Right atrium auricular region (tissue), 2 donors: ENCODE data around the gene MAPT. TPM values are rescaled to one million over a fixed set of nuclear protein-coding genes. Genes with fewer than 3 reads are reported as not detected.

Experiments
- DNase-seq: peaks from one replicate; pipeline ENCODE4 v3.0.0-alpha.2; 2019; ENCODE audit warnings: low spot score
- H3K27ac ChIP-seq, 2 donors: fragments of 200-600 bp; sonication (generic); 1 replicate in 1 of 2; 2 replicates in 1 of 2; pipeline ENCODE4 v1.5.1; 2016 to 2019
- H3K27me3 ChIP-seq, 2 donors: fragments of 200-600 bp; sonication (generic); one replicate each; pipeline versions ENCODE4 v1.5.1 to v1.6.0; 2017 to 2019
- H3K36me3 ChIP-seq: fragments of 200-600 bp; sonication (generic); one replicate; pipeline ENCODE4 v1.5.1; 2016
- H3K4me1 ChIP-seq, 2 donors: fragments of 200-600 bp; sonication (generic); one replicate each; pipeline versions ENCODE4 v1.5.1 to v1.6.0; 2017 to 2019
- H3K4me3 ChIP-seq, 2 donors: fragments of 200-600 bp; sonication (generic); 1 replicate in 1 of 2; 2 replicates in 1 of 2; pipeline ENCODE4 v1.5.1; 2017 to 2019; ENCODE audit warnings: mild to moderate bottlenecking in 1 of 2, moderate library complexity in 1 of 2
- H3K9me3 ChIP-seq, 2 donors: fragments of 200-600 bp; sonication (generic); one replicate each; pipeline ENCODE4 v1.5.1; 2019
- total RNA-seq, 2 donors: library from RNA; depleted of rRNA; stranded (reverse); fragments of >200 nt; gene quantifications; one replicate each; pipeline ENCODE4 v1.1.0, GENCODE V29; 2016
- TF ChIP-seq, protein P1 (sequence below), 2 donors: fragments of 200-600 bp; sonication (generic); IDR thresholded peaks; one replicate each; pipeline ENCODE4 v1.5.1; 2019; ENCODE audit warnings: antibody characterized with exemption in 2 of 2

Gene MAPT
- total RNA-seq, 2 donors from 2014 or later: 7.8 to 23.0 TPM

DNA sequence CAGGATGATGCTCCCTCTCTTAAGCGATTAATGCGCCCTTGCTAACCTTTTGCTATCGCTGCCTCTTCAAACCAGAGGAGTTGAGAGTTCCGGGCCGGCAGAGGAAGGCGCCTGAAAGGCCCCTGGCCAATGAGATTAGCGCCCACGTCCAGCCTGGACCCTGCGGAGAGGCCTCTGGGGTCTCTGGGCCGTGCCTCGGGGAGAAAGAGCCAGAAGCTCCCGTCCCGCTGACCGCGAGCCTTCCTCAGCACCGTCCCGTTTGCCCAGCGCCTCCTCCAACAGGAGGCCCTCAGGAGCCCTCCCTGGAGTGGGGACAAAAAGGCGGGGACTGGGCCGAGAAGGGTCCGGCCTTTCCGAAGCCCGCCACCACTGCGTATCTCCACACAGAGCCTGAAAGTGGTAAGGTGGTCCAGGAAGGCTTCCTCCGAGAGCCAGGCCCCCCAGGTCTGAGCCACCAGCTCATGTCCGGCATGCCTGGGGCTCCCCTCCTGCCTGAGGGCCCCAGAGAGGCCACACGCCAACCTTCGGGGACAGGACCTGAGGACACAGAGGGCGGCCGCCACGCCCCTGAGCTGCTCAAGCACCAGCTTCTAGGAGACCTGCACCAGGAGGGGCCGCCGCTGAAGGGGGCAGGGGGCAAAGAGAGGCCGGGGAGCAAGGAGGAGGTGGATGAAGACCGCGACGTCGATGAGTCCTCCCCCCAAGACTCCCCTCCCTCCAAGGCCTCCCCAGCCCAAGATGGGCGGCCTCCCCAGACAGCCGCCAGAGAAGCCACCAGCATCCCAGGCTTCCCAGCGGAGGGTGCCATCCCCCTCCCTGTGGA, 88.6 kb downstream of the MAPT start:
- TF ChIP-seq, protein P1, sequence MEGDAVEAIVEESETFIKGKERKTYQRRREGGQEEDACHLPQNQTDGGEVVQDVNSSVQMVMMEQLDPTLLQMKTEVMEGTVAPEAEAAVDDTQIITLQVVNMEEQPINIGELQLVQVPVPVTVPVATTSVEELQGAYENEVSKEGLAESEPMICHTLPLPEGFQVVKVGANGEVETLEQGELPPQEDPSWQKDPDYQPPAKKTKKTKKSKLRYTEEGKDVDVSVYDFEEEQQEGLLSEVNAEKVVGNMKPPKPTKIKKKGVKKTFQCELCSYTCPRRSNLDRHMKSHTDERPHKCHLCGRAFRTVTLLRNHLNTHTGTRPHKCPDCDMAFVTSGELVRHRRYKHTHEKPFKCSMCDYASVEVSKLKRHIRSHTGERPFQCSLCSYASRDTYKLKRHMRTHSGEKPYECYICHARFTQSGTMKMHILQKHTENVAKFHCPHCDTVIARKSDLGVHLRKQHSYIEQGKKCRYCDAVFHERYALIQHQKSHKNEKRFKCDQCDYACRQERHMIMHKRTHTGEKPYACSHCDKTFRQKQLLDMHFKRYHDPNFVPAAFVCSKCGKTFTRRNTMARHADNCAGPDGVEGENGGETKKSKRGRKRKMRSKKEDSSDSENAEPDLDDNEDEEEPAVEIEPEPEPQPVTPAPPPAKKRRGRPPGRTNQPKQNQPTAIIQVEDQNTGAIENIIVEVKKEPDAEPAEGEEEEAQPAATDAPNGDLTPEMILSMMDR (IDR thresholded peaks at IDR 0.05): no peak
- no peaks in the 10 kb centered on the region for H3K27me3 ChIP-seq
- H3K36me3 ChIP-seq: no peaks in the 10 kb centered on the region
- DNase-seq: no peak
- no peaks in the 10 kb centered on the region for H3K9me3 ChIP-seq
- H3K4me3 ChIP-seq: no peak overlapping the region
- no peaks in the 10 kb centered on the region for H3K4me1 ChIP-seq
- no peak overlapping the region for H3K27ac ChIP-seq

DNA sequence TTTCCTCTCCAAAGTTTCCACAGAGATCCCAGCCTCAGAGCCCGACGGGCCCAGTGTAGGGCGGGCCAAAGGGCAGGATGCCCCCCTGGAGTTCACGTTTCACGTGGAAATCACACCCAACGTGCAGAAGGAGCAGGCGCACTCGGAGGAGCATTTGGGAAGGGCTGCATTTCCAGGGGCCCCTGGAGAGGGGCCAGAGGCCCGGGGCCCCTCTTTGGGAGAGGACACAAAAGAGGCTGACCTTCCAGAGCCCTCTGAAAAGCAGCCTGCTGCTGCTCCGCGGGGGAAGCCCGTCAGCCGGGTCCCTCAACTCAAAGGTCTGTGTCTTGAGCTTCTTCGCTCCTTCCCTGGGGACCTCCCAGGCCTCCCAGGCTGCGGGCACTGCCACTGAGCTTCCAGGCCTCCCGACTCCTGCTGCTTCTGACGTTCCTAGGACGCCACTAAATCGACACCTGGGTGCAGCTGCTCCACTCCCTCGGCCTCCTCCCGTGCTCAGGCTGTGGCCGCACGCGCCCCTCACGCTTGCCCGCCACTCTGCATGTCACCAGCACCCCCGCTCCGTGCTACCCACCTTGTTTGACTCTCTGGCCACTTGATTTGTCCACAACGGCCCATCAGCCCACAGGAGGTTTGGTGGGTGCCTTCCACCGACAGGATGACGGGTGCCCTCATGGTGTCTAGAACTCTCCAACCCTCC, 89.4 kb downstream of the MAPT start:
- no peaks in the 10 kb centered on the region for H3K4me1 ChIP-seq
- no peaks in the 10 kb centered on the region for H3K36me3 ChIP-seq
- no peaks in the 10 kb centered on the region for H3K27me3 ChIP-seq
- no peak overlapping the region for H3K4me3 ChIP-seq
- no peak for DNase-seq
- no peaks in the 10 kb centered on the region for H3K9me3 ChIP-seq
- H3K27ac ChIP-seq: no peak overlapping the region
- TF ChIP-seq, protein P1 (IDR thresholded peaks at IDR 0.05): no peak

DNA sequence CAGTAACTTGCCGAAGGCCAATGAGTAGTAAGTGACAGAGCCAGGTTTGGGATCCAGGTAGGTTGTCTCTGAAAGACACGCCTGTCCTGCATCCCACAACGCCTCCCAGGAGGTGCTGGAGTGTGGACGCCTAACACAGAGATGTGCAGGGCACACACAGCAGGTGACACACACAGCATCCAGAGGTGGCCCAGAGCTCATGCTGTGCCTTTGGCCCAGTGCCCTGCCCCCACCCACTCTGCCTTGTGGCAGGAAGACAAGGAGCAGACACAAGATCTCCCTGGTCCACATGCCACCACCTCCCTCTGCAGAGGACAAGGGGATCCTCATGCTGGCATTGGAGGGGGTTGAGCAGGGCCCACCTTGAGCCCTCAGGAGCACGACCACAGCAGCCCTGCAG, 90.0 kb downstream of the MAPT start:
- no peaks in the 10 kb centered on the region for H3K27me3 ChIP-seq
- H3K27ac ChIP-seq: no peak overlapping the region
- no peaks in the 10 kb centered on the region for H3K4me1 ChIP-seq
- H3K9me3 ChIP-seq: no peaks in the 10 kb centered on the region
- no peaks in the 10 kb centered on the region for H3K36me3 ChIP-seq
- TF ChIP-seq, protein P1 (IDR thresholded peaks at IDR 0.05): no peak
- H3K4me3 ChIP-seq: no peak overlapping the region
- DNase-seq: no peak

DNA sequence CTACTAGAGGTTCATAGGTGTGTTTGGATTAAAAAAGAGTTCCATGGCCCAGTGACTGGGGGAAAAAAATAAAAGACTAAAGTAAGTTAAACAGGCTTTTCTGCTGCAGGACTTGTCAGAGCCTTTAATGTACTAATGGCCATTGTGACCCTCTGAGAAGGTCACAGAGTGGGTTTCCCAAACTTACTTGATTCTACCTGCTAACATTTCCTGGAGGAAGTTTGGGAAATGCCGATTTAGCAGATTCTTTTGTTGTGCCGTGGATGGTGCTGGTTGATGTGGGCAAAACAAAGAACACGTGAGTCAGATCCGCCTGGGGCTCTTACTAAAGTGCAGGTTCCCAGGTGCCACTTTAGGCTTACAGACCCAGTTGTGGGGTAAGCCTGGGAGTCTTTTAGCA, 91.1 kb downstream of the MAPT start:
- H3K27me3 ChIP-seq: no peaks in the 10 kb centered on the region

DNA sequence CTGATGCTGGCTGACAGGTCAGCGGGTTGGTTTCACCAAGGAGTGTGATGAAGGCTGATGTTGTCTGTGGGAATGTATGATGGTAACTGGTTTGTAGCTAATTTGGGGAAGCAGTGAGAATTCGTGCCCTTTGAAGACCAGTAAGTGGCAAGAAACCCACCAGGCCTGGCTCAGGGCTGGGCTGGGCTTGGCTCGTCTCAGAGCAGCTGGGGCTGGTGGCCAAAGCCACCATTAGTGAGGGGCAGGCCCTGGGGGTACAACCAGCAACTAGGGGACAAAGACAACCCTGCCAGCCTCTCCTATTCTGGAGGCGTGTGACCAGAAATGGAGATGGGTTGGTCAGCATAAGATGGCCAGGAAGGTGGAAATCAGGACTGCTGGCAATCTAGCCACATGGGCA, 91.7 kb downstream of the MAPT start:
- H3K4me1 ChIP-seq: no peaks in the 10 kb centered on the region

More for the DNA sequence above, 91.1 kb downstream of the MAPT start:
- no peaks in the 10 kb centered on the region for H3K36me3 ChIP-seq
- H3K4me1 ChIP-seq: no peaks in the 10 kb centered on the region
- TF ChIP-seq, protein P1 (IDR thresholded peaks at IDR 0.05): no peak
- H3K4me3 ChIP-seq: no peak overlapping the region
- H3K27ac ChIP-seq: no peak overlapping the region
- DNase-seq: no peak
- H3K9me3 ChIP-seq: no peaks in the 10 kb centered on the region

More for the DNA sequence above, 91.7 kb downstream of the MAPT start:
- H3K9me3 ChIP-seq: no peaks in the 10 kb centered on the region
- H3K27ac ChIP-seq: no peak overlapping the region
- TF ChIP-seq, protein P1 (IDR thresholded peaks at IDR 0.05): no peak
- no peak overlapping the region for H3K4me3 ChIP-seq
- H3K36me3 ChIP-seq: no peaks in the 10 kb centered on the region
- DNase-seq: no peak
- H3K27me3 ChIP-seq: no peaks in the 10 kb centered on the region
